Spleen (tissue), 7 donors: ENCODE data around the gene JAG1.

Experiments used
- CTCF ChIP-seq, 11 experiments: fragments of 200-600 bp in 7 of 11; fragments of 450-650 bp in 4 of 11; sonication (generic) in 4 of 11; IDR thresholded peaks in 8 of 11; conservative IDR thresholded peaks in 3 of 11; 1 replicate in 7 of 11; 2 replicates in 4 of 11; pipeline versions ENCODE4 v1.4.0 to v1.8.0; 2016 to 2021; ENCODE audit warnings: antibody characterized with exemption in 11 of 11, inconsistent platforms in 4 of 11, mild to moderate bottlenecking in 1 of 11
- POLR2A ChIP-seq, 3 donors: fragments of 450-650 bp; IDR thresholded peaks; one replicate each; pipeline ENCODE4 v1.5.1; 2017; ENCODE audit warnings: antibody characterized with exemption in 3 of 3, mild to moderate bottlenecking in 1 of 3
- donor health status: DM: no; HTN: no; CAD: no; lungs with moderate emphysema.
- donor health status: DM: no; HTN: no; CAD: no.
- donor health status: DM: no; HTN: no; CAD: no.

DNA sequence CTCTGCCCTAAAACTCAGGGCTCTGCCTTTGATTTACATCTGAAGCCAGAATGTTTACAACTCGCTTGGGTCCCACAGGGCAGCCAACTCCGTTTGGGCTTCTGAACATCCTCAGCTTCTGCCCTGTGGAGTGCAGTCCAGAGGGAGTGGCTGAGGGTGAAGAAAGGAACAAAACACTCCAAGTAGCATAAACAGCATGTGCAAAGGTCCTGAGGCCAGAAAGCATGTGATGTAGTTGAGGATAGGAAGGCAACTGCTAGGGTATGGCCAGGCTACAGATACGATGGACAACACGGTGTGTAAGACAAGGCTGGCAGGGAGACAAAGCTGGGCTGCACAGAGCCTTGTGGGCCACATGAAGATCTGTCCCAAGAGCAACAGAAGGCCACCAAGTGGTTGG is 12.5 kb downstream of the JAG1 start:
- TF ChIP-seq CTCF (IDR thresholded peaks at IDR 0.05 in 8 of 11, conservative IDR thresholded peaks at IDR 0.05 in 3 of 11) (no peak), POLR2A (IDR thresholded peaks at IDR 0.05) (no peak)
